ENCODE measurements around the gene CADPS2. TPM values are rescaled to one million over a fixed set of nuclear protein-coding genes. Genes with fewer than 3 reads are reported as not detected.

CADPS2 gene
- total and polyA plus RNA-seq, 10 of the 15 experiments (the other 5 are each of a cell fraction or from before 2014, with no cell fraction given) = 0.05 to 7.5 (median 0.25) TPM

- FAIRE-seq (no peak), ATAC-seq (no peak), DNase-seq (ENCODE audit: low read depth, low spot score) (no peak)
- intact Hi-C loops (cut with micrococcal nuclease; ENCODE audit: unreplicated experiment) = no loop called here
- ChIA-PET SMC1A (ENCODE audit: uncharacterized antibody, unreplicated experiment) (interaction anchor here (1.0 kb wide), 2 partner anchors 19 to 181 kb away, joined by 3 read pairs; no protein-coding TSS in a partner anchor), RAD21 (ENCODE audit: unreplicated experiment) (no interaction called here), CTCF (interaction anchor here (0.8 to 1.2 kb wide), 3 partner anchors 117 to 232 kb away, joined by 3 to 6 read pairs (median 3); no protein-coding TSS in a partner anchor), POLR2A (interaction anchor here (0.5 kb wide), 1 partner anchor 64 kb away, joined by 4 read pairs; no protein-coding TSS in a partner anchor)
- in situ Hi-C loops (cut with MboI) = no loop called here
- H3K4me3 ChIP-seq = no peak overlapping the region
- no peak overlapping the region for H3K9ac ChIP-seq (ENCODE audit: control insufficient read depth, insufficient read depth, low read length)
- H3K27me3 ChIP-seq (replicated peaks in 1 of 2; ENCODE audit: control insufficient read depth in 2 of 2, insufficient read depth in 2 of 2, low read length in 1 of 2) = peaks cover 6 to 9% of the 10 kb centered on the region in 2 experiments
- no TSS peak for BruUV-seq (replicated peaks)
- H4K20me1 ChIP-seq (ENCODE audit: control insufficient read depth, insufficient read depth) = no peaks in the 10 kb centered on the region
- no peak overlapping the region for H2AFZ ChIP-seq (ENCODE audit: control insufficient read depth, low read depth, low read length)
- 46% methylated on average over 2 of the region's 2 CpGs for WGBS (ENCODE audit: insufficient coverage, insufficient replicate concordance, low lambda C conversion rate, missing lambda C conversion rate)
- H3K4me2 ChIP-seq (ENCODE audit: control insufficient read depth, insufficient read depth) = no peak overlapping the region
- H3K4me1 ChIP-seq (ENCODE audit: control insufficient read depth, insufficient read depth, low read length) = no peaks in the 10 kb centered on the region
- H3K9me3 ChIP-seq (replicated peaks; ENCODE audit: control insufficient read depth, insufficient read depth, low read length) = no peaks in the 10 kb centered on the region; the same call in 2 of the 3 replicates
- no peak overlapping the region for H3K27ac ChIP-seq (ENCODE audit: control insufficient read depth, insufficient read depth)
- TF ChIP-seq LARP7 (IDR thresholded peaks at IDR 0.05) (no peak), SRF (IDR thresholded peaks at IDR 0.05; ENCODE audit: low read depth in 2 of 2, low read length in 2 of 2) (no peak), EP300 (IDR thresholded peaks at IDR 0.05; ENCODE audit: borderline replicate concordance in 1 of 2, control insufficient read depth in 1 of 2, low read depth in 2 of 2, low read length in 2 of 2) (no peak), SREBF2 (IDR thresholded peaks at IDR 0.05; ENCODE audit: low read length) (no peak), ZZZ3 (IDR thresholded peaks at IDR 0.05; ENCODE audit: control insufficient read depth, insufficient read length, low read depth) (no peak), PRDM15 (CRISPR knock-in tag; IDR thresholded peaks at IDR 0.05) (no peak), ZBTB40 (IDR thresholded peaks at IDR 0.05; ENCODE audit: borderline replicate concordance) (no peak), MAX (IDR thresholded peaks at IDR 0.05; ENCODE audit: low read depth, low read length) (no peak), NRF1 (conservative IDR thresholded peaks at IDR 0.05; ENCODE audit: low read depth, low read length) (no peak)
- no peaks in the 10 kb centered on the region for H3K36me3 ChIP-seq (ENCODE audit: control insufficient read depth in 2 of 2, insufficient read depth in 2 of 2, low read length in 1 of 2)
- no peaks in the 10 kb centered on the region for H3K79me2 ChIP-seq (ENCODE audit: control insufficient read depth, insufficient read depth, low read length)
These were observed 587.6 kb downstream of the CADPS2 start for GRCh38 chr7:122298618-122299017.
